ENCODE results near the gene TUBB1. TPM values are rescaled to one million over a fixed set of nuclear protein-coding genes. Genes with fewer than 3 reads are reported as not detected.

The TUBB1 gene
- total and polyA plus RNA-seq, 2 of the 13 experiments (the other 11 are each of a cell fraction or from before 2014, with no cell fraction given), result 0.11 to 57.6 TPM

DNA sequence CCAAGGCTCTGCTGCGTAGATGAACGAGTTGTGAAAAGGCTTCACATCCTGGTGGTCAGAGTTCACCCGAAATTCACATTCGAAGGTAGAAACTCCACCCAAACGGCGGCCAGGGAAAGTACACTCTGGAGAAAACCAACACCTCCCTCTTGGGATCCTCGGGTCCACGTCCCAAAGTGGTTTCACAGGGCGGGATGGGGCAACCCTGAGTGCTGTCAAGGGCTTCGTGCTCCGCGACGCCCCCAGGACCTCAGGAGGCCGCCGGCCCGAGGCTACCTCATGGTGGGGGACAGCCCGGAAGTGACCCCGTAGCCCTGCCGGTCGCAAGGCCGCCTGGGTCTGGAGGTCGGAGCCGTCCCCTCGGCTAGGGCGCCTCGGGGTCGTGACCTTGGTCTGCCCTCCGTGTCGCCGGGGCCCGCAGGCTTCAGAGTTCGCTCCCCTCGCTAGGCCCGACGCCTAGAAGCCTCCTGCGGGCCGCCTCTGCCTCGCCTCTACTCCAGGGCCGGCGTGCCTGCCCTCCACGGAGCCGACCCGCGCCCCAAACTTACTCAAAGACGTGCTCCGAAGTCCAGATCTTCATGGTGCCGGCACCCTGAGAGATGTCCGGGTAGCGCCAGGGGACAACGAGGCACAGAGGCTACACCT, 23.0 kb downstream of the TUBB1 start, which contains the start of gene PRELID3B (continued):
- TF ChIP-seq ZNF747 (CRISPR knock-in tag; IDR thresholded peaks at IDR 0.05; ENCODE audit: borderline replicate concordance) (peak; percentile 12; the same call in 1 of the 2 replicates), RBFOX2 (IDR thresholded peaks at IDR 0.05; ENCODE audit: low read depth, low read length) (peak; percentile 68), TAF1 (CRISPR knock-in tag; IDR thresholded peaks at IDR 0.05) (0 out of 2 replicates have a peak, but pooled peaks have one; percentile 37), ZNF224 (CRISPR knock-in tag; IDR thresholded peaks at IDR 0.05) (peak; percentile 87; the same call in 1 of the 2 replicates), POLR2A (IDR thresholded peaks at IDR 0.05; ENCODE audit: insufficient read depth in 1 of 2, low read depth in 2 of 2, low read length in 2 of 2) (no peak), ZNF556 (CRISPR knock-in tag; IDR thresholded peaks at IDR 0.05; ENCODE audit: borderline replicate concordance) (0 out of 2 replicates have a peak, but pooled peaks have one; percentile 54), RBM39 (IDR thresholded peaks at IDR 0.05; ENCODE audit: low read depth, low read length, poor library complexity, severe bottlenecking) (no peak), SKI (IDR thresholded peaks at IDR 0.05; ENCODE audit: partially characterized antibody) (no peak), ZNF543 (CRISPR knock-in tag; IDR thresholded peaks at IDR 0.05) (peak; percentile 71; the same call in 1 of the 2 replicates), CREB1 (IDR thresholded peaks at IDR 0.05) (no peak), CREB1 (CRISPR knock-in tag; IDR thresholded peaks at IDR 0.05) (no peak), ZNF432 (CRISPR knock-in tag; IDR thresholded peaks at IDR 0.05; ENCODE audit: borderline replicate concordance) (no peak), TEAD2 (CRISPR knock-in tag; IDR thresholded peaks at IDR 0.05) (no peak), SP140L (CRISPR knock-in tag; IDR thresholded peaks at IDR 0.05; ENCODE audit: borderline replicate concordance) (no peak), ZSCAN12 (CRISPR knock-in tag; IDR thresholded peaks at IDR 0.05) (0 out of 2 replicates have a peak, but pooled peaks have one; percentile 28), RNF2 (conservative IDR thresholded peaks at IDR 0.05; ENCODE audit: low read depth) (0 out of 2 replicates have a peak, but pooled peaks have one; percentile 42), MAZ (IDR thresholded peaks at IDR 0.05; ENCODE audit: borderline replicate concordance, low read depth, low read length) (no peak), MAZ (CRISPR knock-in tag; IDR thresholded peaks at IDR 0.05; ENCODE audit: low read depth) (no peak), ZBTB25 (CRISPR knock-in tag; IDR thresholded peaks at IDR 0.05) (no peak), NCOA1 (CRISPR knock-in tag; IDR thresholded peaks at IDR 0.05) (no peak), GTF2F1 (IDR thresholded peaks at IDR 0.05; ENCODE audit: low read length) (no peak), POGZ (CRISPR knock-in tag; IDR thresholded peaks at IDR 0.05) (no peak; the same call in 1 of the 2 replicates), ZC3H13 (CRISPR knock-in tag; IDR thresholded peaks at IDR 0.05) (no peak), TBL1XR1 (IDR thresholded peaks at IDR 0.05; ENCODE audit: borderline replicate concordance, low read length, partially characterized antibody) (no peak), SAP130 (CRISPR knock-in tag; IDR thresholded peaks at IDR 0.05; ENCODE audit: low read depth) (peak; percentile 58), KLF13 (CRISPR knock-in tag; IDR thresholded peaks at IDR 0.05) (no peak), TEAD3 (CRISPR knock-in tag; optimal IDR thresholded peaks at IDR 0.05; ENCODE audit: borderline replicate concordance) (no peak), ZNF619 (CRISPR knock-in tag; IDR thresholded peaks at IDR 0.05) (no peak), MED8 (CRISPR knock-in tag; IDR thresholded peaks at IDR 0.05; ENCODE audit: insufficient replicate concordance) (no peak)
- TF ChIP-seq, protein P1, sequence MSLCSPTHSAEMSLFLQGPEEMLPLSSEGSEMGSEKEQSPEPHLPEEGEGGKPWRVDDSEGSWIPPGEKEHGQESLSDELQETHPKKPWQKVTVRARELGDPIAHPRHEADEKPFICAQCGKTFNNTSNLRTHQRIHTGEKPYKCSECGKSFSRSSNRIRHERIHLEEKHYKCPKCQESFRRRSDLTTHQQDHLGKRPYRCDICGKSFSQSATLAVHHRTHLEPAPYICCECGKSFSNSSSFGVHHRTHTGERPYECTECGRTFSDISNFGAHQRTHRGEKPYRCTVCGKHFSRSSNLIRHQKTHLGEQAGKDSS (CRISPR knock-in tag; IDR thresholded peaks at IDR 0.05; ENCODE audit: borderline replicate concordance, low read depth), result 0 out of 2 replicates have a peak, but pooled peaks have one; percentile 46
